Measurements from ENCODE around the gene NANOG.
"Not testable (repeated sequence)": the region's sequence is repeated elsewhere in the genome, so short reads cannot be mapped to it uniquely, and the experiment has no call there.

Gene NANOG

DNA sequence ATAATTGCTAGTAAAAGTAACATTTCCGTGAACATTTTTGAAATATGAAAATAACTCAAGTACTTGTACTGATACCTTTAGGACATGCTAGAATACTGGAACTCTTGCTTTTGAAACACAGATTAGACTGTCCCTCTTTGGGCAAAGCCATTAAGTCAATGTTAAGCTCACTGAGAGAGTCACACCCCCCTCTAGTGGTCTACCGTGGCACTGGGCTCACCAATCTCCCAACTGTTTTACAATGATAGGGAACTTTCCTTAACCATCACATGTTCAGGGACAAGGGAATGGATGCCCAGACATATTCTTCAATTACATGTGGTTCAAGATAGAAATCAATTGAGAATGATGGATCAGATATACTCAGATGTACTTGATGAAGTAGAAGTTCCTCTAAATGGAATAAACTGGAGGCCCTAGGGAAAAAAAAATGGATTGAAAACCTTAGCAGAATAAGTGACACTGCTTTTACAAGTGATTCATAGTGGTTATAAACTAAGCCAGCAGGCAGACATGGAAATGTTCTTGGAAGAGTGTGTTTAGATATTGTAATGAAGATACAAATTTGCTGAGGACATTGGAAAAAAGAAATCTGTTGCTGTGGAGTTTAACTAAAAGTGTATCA lies 17.8 kb downstream of the NANOG start:
- no peak for DNase-seq

DNA sequence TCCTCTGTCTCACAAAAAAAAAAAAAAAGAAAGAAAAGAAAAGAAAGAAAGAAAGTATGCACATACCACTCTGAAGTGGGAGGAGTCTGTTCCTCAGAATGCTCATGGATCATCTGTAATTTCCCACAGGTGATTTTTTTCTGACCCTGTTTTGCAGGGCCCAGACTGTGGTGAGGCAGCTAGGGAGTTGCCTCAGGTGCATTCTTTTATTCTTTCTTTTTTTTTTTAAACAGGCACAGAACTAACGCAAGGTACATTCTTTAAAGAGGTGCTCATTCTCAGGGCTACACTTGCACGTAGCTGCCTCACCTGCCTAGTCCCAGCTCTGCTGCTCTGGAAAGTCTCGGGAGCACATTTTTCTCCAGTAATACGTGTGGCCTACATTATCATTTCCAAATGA lies 36.6 kb downstream of the NANOG start:
- not testable (repeated sequence) for DNase-seq

DNA sequence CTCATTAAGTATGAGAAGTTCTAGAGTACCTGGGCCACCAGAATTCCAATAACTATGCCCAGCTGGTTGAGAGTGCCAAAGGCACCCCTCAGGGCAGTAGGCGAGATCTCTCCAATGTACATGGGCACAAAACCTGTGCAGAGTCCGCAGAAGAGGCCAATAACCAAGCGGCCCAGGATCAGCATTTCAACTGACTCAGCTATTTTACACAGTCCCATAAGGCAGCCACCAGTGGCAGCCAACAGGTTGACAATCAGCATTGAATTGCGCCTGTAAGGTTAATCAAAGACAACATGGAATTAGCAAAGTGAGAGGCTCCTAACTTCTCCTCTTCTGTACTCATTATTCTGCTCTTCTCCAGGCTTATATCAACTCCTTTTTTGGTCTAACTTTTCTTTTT lies 40.5 kb downstream of the NANOG start:
- not testable (repeated sequence) for DNase-seq

DNA sequence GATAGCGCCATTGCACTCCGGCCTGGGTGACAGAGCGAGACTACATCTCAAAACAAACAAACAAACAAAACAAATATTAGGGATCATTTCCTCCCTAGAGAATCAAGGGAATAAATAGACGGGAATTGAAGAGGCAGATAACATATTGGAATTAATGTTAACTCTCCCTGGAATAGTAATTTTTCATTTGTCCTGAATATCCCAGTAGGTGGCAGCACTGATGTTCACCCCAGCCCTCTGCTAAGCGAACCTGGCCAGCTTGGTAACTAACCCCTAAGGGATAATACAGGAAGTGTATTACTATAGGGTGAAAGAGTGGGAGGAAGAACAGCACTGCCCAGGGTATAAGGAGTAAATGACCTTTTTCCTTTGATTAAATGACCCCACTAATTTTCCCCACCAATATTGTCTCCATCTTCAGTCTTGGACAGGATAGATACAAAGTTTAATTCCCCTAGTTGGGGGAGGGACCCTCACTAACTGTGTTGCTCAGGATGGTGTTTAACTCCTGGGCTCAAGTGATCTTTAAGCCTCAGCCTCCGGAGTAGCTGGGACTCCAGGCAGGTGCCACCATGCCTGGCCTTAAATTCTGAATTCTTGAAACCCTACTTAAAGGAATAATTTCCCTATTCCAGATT lies 43.0 kb downstream of the NANOG start:
- no peak for DNase-seq

DNA sequence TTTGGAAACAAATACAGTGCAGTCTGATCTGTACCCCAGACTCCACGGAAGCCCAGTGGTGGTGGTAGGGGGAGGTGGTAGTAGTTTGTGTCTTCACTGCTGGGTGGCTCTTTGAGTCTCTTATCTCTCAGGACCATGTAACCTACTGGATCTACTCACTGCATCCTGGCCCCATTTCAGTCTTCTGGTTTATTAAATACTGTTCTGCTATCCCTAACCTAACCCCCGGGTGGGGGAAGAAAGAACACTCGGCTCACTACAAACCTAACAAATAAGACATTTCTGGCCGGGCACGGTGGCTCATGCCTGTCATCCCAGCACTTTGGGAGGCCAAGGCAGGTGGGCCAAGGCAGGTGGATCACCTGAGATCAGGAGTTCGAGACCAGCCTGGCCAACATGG lies 44.0 kb downstream of the NANOG start:
- DNase-seq: not testable (repeated sequence)

DNA sequence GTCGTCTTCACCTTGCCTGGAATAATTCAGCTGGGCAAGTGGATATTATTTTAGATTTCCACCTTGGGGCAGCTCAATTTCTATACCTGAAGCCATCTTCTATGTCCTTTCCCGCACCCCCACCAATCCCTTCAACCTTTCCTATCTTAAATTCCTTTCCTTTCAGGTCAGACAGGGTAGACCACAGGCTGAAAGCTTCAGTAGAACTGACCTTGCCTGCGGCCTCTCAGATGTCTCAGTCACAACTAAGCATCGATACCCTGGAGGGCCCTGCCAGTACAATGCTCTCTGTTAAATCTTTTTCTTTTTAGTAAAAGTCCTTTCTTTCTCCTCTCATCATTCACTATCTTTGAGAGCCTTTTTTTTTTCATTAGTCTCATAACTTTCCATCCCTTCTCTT lies 44.6 kb downstream of the NANOG start:
- DNase-seq: no peak

DNA sequence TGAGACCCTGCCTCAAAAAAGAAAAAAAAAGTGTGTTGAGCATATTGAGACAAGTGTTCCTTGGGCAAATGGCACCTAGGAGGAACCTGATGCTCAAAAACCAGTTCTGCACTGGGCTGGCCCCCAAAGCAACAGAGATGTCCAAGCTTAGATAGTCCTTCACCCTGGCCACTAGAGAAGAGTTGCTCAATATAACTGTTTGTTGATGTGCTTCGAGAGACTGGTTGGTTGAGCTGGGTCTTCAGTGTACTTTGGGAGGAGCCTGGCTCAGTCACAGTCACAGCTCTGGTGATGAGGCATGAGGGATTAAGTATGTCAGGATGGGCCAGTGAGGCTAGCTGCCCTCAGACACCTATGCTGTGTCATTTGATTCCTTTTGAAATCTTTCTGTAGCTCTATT lies 45.5 kb downstream of the NANOG start:
- no peak for DNase-seq

DNA sequence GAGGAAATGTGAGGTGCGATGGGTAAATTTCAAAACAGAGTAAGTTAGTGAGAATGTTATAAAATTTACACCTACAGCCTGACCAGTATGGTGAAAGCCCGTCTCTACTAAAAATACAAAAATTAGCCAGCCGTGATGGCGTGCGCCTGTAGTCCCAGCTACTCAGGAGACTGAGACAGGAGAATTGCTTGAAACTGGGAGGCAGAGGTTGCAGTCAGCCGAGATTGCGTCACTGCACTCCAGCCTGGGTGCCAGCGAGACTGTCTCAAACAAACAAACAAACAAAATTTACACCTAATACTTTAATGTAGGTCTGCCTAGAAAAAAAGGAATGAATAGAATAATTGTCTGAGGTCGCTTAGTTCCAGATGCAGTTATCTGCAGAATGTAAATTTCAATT lies 45.9 kb downstream of the NANOG start:
- no peak for DNase-seq

DNA sequence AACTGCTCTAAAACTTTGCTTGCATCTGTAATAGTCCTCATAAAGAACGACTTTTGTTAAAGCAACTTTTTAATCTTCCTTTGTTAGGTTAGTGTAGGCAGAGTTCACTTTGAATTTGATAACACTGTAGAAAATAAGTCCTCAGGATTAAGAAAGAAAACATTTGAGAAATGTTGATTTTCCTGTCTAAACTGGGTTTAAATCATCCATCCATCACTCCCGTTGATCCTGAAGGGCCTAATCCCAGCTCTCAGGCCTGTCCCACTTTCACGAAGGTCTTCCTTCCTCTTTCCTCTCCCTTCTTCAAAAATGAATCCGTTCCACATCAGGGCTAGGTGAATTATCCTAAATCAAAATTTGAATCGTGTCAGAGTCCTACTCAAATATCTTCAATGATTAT lies 46.6 kb downstream of the NANOG start:
- no peak for DNase-seq

DNA sequence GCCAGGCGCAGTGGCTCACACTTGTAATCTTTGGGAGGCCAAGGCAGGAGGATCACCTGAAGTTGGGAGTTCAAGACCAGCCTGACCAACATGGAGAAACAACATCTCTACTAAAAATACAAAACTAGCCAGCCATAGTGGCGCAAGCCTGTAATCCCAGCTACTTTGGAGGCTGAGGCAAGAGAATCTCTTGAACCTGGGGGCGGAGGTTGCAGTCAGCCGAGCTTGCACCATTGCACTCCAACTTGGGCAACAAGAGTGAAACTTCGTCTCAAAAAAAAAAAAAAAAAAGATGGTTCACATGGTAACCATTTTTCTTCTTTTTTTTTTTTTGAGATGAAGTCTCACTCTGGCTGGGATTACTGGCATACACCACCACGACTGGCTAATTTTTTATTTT lies 48.2 kb downstream of the NANOG start:
- no peak for DNase-seq

DNA sequence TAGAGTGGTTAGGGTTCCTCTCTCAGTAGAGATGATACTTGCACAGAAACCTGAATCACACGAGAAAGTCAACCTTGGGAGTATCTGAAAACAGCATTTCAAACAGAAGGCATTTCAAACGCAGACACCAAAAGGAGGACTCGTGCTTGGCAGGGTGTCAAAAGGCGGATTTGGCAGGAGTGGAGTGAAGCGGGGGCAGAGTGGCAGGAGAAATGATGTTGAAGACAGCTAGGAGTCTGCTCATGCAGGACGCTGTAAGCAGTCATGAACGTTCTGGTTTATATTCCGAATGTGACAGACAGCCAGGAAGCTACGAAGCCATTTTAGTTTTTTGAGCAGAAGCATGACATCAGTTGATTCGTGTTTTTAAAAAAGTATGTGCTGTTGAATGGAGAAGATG lies 50.0 kb downstream of the NANOG start:
- not testable (repeated sequence) for DNase-seq

DNA sequence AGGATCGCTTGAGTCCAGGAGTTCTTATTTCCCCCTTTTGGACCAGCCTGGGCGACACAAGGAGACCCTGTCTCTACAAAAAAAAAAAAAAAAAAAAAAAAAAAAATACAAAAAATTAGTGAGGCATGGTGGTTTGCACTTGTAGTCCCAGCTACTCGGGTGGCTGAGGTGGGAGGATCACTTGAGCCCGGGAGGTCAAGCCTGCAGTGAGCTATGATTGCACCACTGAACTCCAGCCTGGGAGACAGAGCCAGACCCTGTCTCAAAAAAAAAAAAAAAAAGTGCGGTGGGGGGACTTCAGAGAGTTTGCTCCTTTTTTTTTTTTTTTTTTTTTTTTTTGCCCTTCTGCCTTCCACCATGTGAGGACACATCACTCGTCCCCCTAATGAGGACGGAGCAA lies 50.6 kb downstream of the NANOG start:
- not testable (repeated sequence) for DNase-seq

DNA sequence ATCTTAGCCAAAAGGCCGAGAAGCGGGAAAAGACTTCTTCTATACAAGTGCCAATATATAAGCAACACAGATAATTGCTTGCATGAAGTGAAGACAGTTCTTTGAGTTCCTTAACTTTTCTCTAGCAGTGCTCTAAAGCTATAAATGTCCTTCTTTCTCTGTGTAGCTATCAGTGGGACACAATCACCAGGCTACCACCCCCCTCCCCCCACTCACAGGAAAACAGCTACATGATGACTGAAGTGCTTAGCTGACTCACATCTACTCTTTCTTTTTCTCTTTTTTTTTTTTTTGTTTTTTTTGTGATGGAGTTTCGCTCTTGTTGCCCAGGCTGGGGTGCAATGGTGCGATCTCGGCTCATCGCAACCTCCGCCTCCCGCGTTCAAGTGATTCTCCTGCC lies 53.2 kb downstream of the NANOG start:
- DNase-seq: not testable (repeated sequence)

DNA sequence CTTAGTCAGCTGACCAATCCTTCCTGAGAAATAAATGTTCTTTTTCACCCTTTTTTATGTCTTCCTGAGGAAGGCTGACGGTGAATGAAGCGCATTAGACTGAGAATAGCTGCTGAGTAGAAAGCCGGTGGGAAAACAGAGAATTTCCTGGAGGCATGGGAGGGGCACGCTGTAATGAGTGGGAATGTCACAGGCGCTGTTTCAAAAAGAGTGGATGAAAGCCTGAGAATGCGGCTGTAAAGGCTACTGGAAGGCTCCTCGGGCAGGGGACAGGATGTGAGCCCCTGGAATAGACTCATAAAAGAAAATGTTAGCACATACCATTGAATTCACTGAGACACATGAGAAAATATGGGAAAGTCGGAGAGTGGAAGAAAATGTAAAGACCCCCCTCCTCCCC lies 53.9 kb downstream of the NANOG start:
- DNase-seq: not testable (repeated sequence)

DNA sequence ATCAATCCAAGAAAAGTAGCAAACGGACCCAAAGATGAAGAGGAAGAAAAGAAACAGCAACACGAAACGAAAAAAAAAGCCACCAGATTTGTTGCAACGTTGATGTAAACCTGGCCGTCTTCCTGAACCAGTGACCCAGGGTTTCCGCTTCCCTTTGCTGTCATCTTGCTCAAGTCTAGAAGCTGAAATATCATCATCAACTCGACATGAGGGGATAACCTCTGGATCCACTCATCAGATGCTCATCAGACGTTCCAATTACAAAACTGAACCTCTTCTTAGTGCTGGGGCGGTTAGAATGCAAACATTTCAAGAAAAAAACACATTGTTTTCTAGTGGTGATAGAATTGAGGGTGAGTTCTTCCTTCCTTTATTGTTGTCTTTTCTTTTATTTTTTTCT lies 54.4 kb downstream of the NANOG start:
- DNase-seq: not testable (repeated sequence)

DNA sequence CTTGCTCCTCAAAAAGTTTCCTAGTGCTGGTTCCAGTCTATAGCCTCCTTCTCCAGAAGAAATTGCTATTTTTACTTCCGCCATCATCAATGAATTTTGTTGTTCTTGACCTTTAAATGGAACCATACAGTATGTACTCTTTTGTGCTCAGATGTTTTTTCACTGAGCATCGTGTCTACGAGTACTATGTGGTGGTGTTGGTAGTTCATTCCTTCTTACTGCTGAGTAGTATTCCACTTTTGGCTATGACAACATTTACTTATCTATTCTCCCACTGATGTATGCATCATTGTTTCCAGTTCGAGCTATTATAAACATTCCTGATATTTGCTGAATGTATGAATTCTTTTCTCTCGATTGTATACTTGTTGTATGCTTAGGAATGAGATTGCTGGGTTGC lies 54.9 kb downstream of the NANOG start:
- no peak for DNase-seq

DNA sequence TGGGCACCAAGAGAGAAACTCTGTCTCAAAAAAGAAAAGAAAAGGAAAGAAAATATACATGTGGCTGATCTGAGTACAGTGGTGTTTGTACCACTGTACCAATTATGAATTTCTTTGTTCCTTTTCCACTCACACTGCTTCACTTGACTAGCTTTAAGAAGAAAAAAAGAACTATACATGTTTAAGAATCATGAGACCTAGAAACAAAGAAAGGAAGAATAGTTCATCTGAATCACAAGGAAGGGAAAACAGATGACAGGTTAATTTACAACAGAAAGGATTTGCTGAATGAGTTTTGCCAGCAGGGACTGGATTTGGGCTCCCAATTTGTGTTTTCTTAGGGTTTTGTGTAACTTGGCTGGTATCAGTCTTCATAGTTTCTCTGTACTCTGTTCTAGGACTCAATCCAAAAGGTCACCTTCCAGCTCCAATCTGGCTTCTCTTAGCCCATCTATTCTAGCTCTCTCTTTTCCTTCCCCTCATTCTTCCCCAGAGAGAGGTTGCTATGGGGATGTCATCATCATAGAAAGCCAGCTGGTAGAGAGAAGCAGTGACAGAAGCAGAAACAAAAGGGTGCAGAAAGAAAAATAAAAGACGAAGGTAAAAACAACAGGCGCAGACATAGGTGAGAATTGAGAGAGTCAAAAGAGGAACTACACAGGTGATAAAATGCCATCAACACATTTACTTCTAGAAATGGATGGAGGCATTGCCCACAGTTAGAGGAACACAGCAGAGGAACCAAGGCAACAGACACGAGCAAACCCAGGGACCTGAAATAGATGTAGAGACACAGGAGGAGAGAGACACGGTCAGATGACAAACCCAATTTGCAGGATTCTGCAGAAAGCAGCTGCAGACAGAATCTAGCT lies 58.3 kb downstream of the NANOG start:
- not testable (repeated sequence) for DNase-seq

DNA sequence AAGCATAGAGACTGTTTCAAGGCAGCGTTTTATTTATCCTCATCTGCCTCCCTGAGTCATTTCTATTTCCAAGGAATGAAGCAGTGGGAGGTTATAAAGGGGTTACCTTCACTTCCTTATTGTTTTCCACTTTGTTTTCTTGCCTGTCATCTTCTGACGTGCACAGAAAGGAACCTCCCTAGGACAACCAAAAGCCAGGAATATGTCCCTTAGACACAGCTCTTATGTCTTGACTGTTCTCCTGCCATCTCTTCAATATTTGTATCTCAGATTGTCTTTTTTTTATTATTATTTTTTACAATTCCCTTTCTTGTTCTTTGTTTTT lies 58.9 kb downstream of the NANOG start:
- not testable (repeated sequence) for DNase-seq

Measured in DMS79 (cell line).